Tibial nerve (tissue), 3 donors: ENCODE data around the gene SLC6A17.

Experiments
- POLR2A ChIP-seq, 2 donors: fragments of 450-650 bp; IDR thresholded peaks; one replicate each; pipeline ENCODE4 v1.6.1; 2017; ENCODE audit warnings: antibody characterized with exemption in 2 of 2, mild to moderate bottlenecking in 2 of 2, moderate library complexity in 2 of 2
- TF ChIP-seq, protein P1 (sequence below), 5 experiments: fragments of 200-600 bp in 3 of 5; fragments of 450-650 bp in 2 of 5; sonication (generic) in 3 of 5; IDR thresholded peaks; one replicate each; pipeline ENCODE4 v1.5.1; 2016 to 2019; ENCODE audit warnings: antibody characterized with exemption in 5 of 5, mild to moderate bottlenecking in 3 of 5, moderate library complexity in 2 of 5

- TF ChIP-seq, protein P1, sequence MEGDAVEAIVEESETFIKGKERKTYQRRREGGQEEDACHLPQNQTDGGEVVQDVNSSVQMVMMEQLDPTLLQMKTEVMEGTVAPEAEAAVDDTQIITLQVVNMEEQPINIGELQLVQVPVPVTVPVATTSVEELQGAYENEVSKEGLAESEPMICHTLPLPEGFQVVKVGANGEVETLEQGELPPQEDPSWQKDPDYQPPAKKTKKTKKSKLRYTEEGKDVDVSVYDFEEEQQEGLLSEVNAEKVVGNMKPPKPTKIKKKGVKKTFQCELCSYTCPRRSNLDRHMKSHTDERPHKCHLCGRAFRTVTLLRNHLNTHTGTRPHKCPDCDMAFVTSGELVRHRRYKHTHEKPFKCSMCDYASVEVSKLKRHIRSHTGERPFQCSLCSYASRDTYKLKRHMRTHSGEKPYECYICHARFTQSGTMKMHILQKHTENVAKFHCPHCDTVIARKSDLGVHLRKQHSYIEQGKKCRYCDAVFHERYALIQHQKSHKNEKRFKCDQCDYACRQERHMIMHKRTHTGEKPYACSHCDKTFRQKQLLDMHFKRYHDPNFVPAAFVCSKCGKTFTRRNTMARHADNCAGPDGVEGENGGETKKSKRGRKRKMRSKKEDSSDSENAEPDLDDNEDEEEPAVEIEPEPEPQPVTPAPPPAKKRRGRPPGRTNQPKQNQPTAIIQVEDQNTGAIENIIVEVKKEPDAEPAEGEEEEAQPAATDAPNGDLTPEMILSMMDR (IDR thresholded peaks at IDR 0.05), result no peak
- no peak for TF ChIP-seq POLR2A (IDR thresholded peaks at IDR 0.05)
Observed at GRCh38 chr1:110212169-110213142, 62.2 kb downstream of the SLC6A17 start.
